ENCODE data around the gene C9orf78.

C9orf78 gene

GRCh38 chr9:129867136-129868022 lies 32.3 kb upstream of the C9orf78 start:
- DNase-seq = no peak

GRCh38 chr9:129866394-129867135 lies 31.5 kb upstream of the C9orf78 start:
- DNase-seq = peak; percentile 61

GRCh38 chr9:129865668-129866320 lies 30.7 kb upstream of the C9orf78 start:
- DNase-seq = no peak

GRCh38 chr9:129864991-129865647 lies 30.0 kb upstream of the C9orf78 start:
- no peak for DNase-seq

- DNase-seq = peak; percentile 70
These were observed 28.1 kb upstream of the C9orf78 start for GRCh38 chr9:129863059-129863690.

GRCh38 chr9:129861447-129861827 lies 26.4 kb upstream of the C9orf78 start:
- no peak for DNase-seq

- DNase-seq = no peak
These were observed 25.8 kb upstream of the C9orf78 start for GRCh38 chr9:129860653-129861446.

GRCh38 chr9:129858167-129858962 lies 23.3 kb upstream of the C9orf78 start:
- DNase-seq = no peak

- DNase-seq = no peak
These were observed 22.1 kb upstream of the C9orf78 start for GRCh38 chr9:129857207-129857606.

GRCh38 chr9:129854588-129855110 lies 19.6 kb upstream of the C9orf78 start:
- peak; percentile 26 for DNase-seq

- DNase-seq = no peak
These were observed 18.5 kb upstream of the C9orf78 start for GRCh38 chr9:129853614-129854013.

- DNase-seq = no peak
These were observed 17.5 kb upstream of the C9orf78 start for GRCh38 chr9:129852579-129852978.

GRCh38 chr9:129851821-129852220 lies 16.7 kb upstream of the C9orf78 start:
- DNase-seq = no peak

- no peak for DNase-seq
These were observed 15.9 kb upstream of the C9orf78 start for GRCh38 chr9:129850821-129851550.

- DNase-seq = no peak
These were observed 14.8 kb upstream of the C9orf78 start for GRCh38 chr9:129849901-129850300.

- DNase-seq = no peak
These were observed 13.8 kb upstream of the C9orf78 start for GRCh38 chr9:129848712-129849441.

GRCh38 chr9:129845373-129845772 lies 10.3 kb upstream of the C9orf78 start:
- no peak for DNase-seq

- no peak for DNase-seq
These were observed 6.0 kb upstream of the C9orf78 start for GRCh38 chr9:129841071-129841470.

GRCh38 chr9:129840034-129840433 lies 5.0 kb upstream of the C9orf78 start:
- DNase-seq = no peak
